Right renal cortex interstitium (tissue), 3 donors: ENCODE measurements around the gene ERCC8. TPM values are rescaled to one million over a fixed set of nuclear protein-coding genes. Genes with fewer than 3 reads are reported as not detected.
"Not testable (repeated sequence)": the region's sequence is repeated elsewhere in the genome, so short reads cannot be mapped to it uniquely, and the experiment has no call there.

Source experiments
- DNase-seq, 3 donors: peaks; one replicate each; pipeline ENCODE4 v3.0.0-alpha.2; 2013; ENCODE audit warnings: low read depth in 3 of 3, low spot score in 2 of 3
- polyA plus RNA-seq, 3 donors: library from polyadenylated mRNA; unstranded; fragments of 120-200 nt; gene quantifications; one replicate each; pipeline ENCODE4 v1.2.1, GENCODE V29; 2013; ENCODE audit not compliant: insufficient read length in 3 of 3

ERCC8 gene
- polyA plus RNA-seq, 3 donors, result 21.6 to 24.6 (median 22.7) TPM

- no peak for DNase-seq
Observed at GRCh38 chr5:60918466-60918865, 26.4 kb downstream of the ERCC8 start.

DNA sequence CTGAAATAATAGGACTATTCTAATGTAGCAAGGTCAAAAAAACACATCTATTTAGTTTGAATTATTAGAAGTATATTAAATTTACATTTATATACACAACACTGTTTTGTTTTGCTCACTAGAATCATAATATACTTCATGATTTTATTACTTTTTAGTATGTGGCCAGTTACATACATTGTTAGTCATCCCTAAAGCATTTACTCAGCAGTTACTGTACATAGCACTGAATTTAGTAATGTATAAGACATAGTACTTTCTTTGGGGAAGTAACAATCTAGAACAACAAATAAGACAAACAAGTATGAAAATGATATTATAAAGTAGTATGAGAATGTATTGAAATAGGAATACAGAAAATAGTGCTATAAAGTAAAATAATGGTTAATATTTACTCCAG is 28.2 kb downstream of the ERCC8 start:
- DNase-seq, result no peak

GRCh38 chr5:60903356-60903755 is 41.5 kb downstream of the ERCC8 start:
- no peak for DNase-seq

GRCh38 chr5:60896991-60897390 is 47.9 kb downstream of the ERCC8 start:
- DNase-seq, result no peak

DNA sequence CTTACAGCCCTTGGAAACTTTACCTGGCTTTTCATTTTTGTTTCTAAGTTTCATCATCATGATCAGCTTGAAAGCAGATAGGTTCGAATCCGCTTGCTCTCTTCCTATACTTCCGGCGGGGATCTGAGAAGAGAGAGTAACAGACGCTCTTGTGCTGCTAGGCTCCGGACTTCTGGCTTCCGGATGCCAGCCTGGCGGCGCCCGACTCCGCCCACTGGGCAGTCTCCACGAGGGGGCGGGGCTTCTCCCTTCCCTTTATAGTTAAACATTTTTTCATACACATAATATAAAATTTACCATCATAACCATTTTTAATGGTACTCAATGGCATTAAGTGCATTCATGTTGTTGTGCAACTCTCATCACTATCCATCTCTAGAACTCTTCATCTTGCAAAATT is 51.3 kb downstream of the ERCC8 start:
- DNase-seq, result no peak

DNA sequence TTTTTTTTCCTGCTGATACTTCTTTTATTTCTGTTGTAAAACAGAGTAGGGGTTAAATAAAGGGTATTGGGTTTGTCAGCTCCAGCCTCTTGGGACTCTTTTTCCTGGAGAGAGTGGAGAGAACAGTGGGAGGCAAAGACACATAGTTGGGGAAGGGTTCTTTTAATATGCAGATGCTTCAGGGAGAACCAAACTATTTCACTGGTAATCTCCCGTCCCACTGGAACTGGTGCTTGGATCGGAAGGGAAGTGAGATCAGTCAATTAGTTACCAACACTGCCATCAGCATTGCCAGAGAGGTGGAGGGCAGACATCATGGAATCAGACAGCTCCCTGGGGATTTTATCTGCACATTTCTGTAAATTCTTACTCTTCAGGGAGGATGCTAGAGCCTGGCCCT is 53.2 kb downstream of the ERCC8 start:
- DNase-seq, result no peak

DNA sequence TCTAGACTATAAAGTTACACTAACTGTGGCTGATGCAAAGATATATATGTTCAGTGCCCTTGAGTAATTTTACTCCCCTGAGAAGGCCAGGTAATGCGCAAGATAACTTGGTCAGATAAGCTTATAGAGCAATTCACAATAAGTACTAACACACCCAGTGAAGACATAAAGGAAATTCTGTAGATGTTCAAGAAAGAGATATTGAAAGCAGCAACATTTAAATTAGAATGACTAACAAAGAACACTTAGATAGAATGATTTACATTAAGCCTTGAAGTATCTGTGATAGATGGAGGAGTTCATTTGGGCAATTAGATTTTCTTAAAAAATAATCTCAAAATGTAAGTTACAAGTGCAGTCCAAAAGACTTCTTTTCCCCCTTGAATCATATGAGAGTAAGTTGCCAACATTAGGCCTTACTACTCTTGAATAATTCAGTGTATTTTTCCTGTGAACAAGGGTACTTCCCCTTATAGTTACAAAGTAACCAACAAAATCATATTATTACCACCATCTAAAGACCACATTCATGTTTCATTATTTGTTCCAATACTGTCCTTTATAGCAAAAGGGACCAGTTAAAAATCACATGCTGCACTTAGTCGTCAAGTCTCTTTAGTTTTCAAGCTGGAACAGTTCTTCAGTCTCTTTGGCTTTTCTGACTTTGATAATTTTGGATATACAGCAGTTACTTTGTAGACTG is 56.4 kb downstream of the ERCC8 start:
- DNase-seq, result no peak

- DNase-seq, result no peak
Observed at GRCh38 chr5:60887746-60888145, 57.1 kb downstream of the ERCC8 start.

DNA sequence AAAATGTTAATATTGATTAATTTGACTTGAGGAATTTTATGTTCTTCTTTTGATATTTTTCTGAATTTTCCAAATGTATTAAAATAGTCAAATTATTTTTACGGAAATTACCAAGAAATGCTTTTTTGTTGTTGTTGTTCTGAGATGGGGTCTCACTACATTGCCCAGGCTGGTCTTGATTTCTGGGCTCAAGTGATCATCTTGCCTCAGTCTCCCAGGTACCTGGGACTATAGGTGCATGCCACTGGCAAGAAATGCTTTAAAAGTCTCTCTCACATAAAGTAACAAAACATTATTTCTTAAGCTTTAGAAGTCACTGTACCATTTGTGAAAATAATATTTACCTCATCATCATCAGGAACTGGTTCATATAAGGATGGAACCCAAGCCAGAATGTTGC is 57.8 kb downstream of the ERCC8 start:
- DNase-seq, result no peak

GRCh38 chr5:60886158-60886557 is 58.7 kb downstream of the ERCC8 start:
- no peak for DNase-seq

- no peak for DNase-seq
Observed at GRCh38 chr5:60883229-60883628, 61.6 kb downstream of the ERCC8 start.

- no peak for DNase-seq
Observed at GRCh38 chr5:60872892-60873291, 72.0 kb downstream of the ERCC8 start.

GRCh38 chr5:60870857-60871256 is 74.0 kb downstream of the ERCC8 start:
- DNase-seq, result no peak

GRCh38 chr5:60860572-60860971 is 84.3 kb downstream of the ERCC8 start:
- DNase-seq, result not testable (repeated sequence)

DNA sequence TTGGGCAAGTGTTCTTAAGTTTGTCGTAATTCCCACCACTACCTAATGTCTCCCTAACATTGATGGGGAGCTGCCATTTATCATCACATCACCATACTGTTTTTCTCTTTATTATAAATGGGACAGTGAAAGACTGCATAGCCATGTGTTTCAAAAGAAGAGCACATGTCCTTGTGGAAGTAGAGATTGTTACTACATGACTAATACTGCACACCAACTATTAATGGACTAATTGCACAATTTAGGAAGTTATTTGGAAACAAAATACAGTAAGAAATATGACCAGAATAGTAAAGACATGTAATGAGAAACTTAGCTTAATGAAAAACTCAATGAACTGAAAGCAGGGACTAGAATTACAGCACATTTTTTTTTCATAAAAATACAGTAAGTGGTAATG is 88.8 kb downstream of the ERCC8 start:
- no peak for DNase-seq

- DNase-seq, result no peak
Observed at GRCh38 chr5:60852940-60853339, 91.9 kb downstream of the ERCC8 start.

- no peak for DNase-seq
Observed at GRCh38 chr5:60852317-60852716, 92.6 kb downstream of the ERCC8 start.

DNA sequence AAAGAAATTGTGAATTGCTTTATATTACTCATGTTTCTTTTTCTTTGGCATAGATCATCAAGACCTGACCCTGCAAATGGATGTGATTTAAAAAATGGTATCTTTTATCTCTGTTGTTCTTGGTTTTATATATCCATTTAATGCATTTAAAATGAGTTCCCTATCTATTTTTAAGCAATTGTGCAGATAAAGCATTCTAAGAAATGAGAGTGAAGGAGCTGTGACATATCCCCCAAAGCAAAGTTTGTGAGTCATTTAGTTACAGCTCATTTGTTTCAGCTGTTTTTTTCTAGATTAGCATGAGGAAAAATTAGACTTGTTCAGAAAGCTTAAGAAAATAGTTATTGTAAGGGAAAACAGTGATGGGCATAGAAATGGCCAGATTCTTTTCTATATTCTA is 93.2 kb downstream of the ERCC8 start:
- no peak for DNase-seq

- DNase-seq, result no peak
Observed at GRCh38 chr5:60846298-60846697, 98.6 kb downstream of the ERCC8 start.

GRCh38 chr5:60843936-60844905 is 100.6 kb downstream of the ERCC8 start, which contains the start of gene ELOVL7:
Gene ELOVL7, minus strand, starts transcription at chr5:60844269. Its CDS starts 56,872 bp downstream, at chr5:60787397.
- DNase-seq, result peak; percentile 29 to 60 (median 53)

DNA sequence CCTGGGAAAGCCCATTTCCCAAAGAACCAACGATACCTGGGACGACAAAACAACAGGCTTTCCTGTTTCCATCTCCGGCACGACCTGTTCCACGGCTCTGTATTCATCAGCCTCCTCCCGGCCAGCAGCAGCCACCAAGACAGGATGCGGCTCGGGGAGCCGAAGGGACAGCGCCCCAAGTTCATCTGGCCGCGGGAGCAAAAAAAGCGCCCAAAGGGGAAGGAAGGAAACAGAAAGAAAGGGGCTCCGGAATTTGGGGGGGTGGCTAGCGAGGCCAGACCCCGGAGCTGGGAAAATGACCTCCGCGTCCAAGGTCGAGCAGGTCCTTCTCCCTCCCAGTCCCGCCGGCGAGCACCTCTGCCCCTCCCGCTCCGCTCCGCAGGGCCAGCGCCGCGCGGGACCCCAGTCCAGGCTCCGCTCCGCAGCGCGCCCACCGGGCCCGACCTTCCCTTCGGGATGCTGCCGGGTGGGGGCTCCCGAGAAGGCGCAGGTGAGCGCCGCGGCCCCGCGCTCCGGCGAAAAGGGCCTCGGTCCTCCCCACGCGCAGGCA is 101.4 kb downstream of the ERCC8 start:
- peak in 1 of 3 donors; percentile 8 for DNase-seq
